Vagina (tissue), 2 donors: ENCODE results near the gene ZNF567.

Experiments
- POLR2A ChIP-seq, 2 donors: fragments of 450-650 bp; IDR thresholded peaks; one replicate each; pipeline ENCODE4 v1.6.1; 2017; ENCODE audit warnings: antibody characterized with exemption in 2 of 2, mild to moderate bottlenecking in 2 of 2, moderate library complexity in 2 of 2
- POLR2AphosphoS5 ChIP-seq, 2 donors: sonication (generic); formaldehyde crosslinking; IDR thresholded peaks; one replicate each; pipeline ENCODE4 v1.9.0; 2017; ENCODE audit warnings: antibody characterized with exemption in 2 of 2, mild to moderate bottlenecking in 2 of 2, low read depth in 1 of 2; ENCODE audit not compliant: insufficient read depth in 1 of 2

DNA sequence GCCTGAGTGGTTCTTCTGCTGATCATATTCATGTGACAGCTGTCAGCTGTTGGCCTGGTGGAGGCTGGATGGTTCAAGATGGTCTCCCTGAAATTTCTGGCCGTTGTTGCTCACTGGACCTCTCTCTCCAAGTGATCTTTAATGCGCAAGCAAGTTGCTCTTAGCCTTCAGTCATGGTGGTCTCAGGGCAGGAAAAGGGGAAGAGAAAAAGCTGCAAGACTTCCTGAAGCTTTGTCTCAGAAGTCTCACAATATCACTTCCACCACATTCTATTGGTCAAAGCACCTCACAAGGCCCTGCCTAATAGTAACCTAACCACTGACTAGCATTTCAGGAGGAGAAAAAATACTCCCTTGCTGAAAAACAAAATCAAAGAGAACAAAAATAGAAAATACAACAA, 1.6 kb upstream of the ZNF567 start:
- TF ChIP-seq POLR2A (IDR thresholded peaks at IDR 0.05) (no peak), POLR2AphosphoS5 (IDR thresholded peaks at IDR 0.05; ENCODE audit: insufficient read depth in 1 of 2, low read depth in 1 of 2) (no peak)
